ENCODE measurements around the gene TBC1D22A. TPM values are rescaled to one million over a fixed set of nuclear protein-coding genes. Genes with fewer than 3 reads are reported as not detected.

The TBC1D22A gene
- polyA plus RNA-seq, 1 donor from 2014 or later = 9.3 TPM

DNA sequence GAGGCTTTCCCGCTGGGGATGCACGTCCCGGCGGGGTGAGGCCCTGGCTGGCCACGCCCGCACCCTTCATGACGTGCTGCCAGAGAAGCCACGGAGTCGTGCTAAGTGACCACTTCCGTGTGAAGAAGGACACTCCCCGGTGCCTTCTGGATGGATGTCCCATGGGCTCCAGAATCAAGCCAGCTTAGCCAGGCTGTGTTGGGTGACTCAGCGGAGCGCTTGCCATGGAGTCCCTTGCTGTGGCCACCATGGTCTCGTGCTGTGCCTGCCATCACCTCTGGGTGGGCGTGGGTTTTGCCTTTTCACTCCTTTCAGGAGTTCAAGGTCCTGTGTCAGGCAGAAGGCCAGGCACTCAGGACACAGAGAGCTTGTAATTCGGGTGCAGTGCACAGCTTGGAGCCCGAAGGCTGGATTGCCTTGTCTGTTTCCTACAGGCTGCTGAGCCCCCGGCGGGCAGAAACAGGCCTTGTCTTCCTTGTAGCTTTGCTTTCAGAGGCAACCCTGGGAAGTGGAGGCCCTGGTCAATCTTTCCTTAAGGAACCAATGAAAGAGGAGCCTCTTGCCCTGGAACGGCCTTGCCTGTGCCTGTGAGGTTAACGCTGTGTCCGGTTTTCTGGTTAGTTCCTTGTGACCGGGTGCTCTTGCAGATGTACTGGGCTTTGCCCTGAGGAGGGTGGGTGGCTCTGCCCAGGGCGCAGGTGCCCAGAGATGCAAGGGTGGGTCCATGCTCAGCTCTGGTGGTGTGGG is 268.6 kb downstream of the TBC1D22A start:
- no peak overlapping the region for H3K4me3 ChIP-seq (ENCODE audit: low read length)
- no peaks in the 10 kb centered on the region for H3K9me3 ChIP-seq (ENCODE audit: low read length)
- no peaks in the 10 kb centered on the region for H4K20me1 ChIP-seq (ENCODE audit: insufficient read depth)
- H3K36me3 ChIP-seq (ENCODE audit: insufficient read depth, low read length) = no peaks in the 10 kb centered on the region
- TF ChIP-seq MXI1 (conservative IDR thresholded peaks at IDR 0.05; ENCODE audit: poor library complexity, severe bottlenecking) (no peak), CTCF (IDR thresholded peaks at IDR 0.05; ENCODE audit: poor library complexity, severe bottlenecking) (no peak), RAD21 (conservative IDR thresholded peaks at IDR 0.05) (no peak), EZH2 (IDR thresholded peaks at IDR 0.05; ENCODE audit: borderline replicate concordance, insufficient read depth, low read length, poor library complexity, severe bottlenecking) (no peak), EP300 (conservative IDR thresholded peaks at IDR 0.05; ENCODE audit: poor library complexity, severe bottlenecking) (no peak), POLR2AphosphoS5 (IDR thresholded peaks at IDR 0.05) (no peak), SMC3 (conservative IDR thresholded peaks at IDR 0.05; ENCODE audit: poor library complexity) (no peak), TAF1 (IDR thresholded peaks at IDR 0.05; ENCODE audit: low read depth) (no peak)
- TF ChIP-seq, protein P1, sequence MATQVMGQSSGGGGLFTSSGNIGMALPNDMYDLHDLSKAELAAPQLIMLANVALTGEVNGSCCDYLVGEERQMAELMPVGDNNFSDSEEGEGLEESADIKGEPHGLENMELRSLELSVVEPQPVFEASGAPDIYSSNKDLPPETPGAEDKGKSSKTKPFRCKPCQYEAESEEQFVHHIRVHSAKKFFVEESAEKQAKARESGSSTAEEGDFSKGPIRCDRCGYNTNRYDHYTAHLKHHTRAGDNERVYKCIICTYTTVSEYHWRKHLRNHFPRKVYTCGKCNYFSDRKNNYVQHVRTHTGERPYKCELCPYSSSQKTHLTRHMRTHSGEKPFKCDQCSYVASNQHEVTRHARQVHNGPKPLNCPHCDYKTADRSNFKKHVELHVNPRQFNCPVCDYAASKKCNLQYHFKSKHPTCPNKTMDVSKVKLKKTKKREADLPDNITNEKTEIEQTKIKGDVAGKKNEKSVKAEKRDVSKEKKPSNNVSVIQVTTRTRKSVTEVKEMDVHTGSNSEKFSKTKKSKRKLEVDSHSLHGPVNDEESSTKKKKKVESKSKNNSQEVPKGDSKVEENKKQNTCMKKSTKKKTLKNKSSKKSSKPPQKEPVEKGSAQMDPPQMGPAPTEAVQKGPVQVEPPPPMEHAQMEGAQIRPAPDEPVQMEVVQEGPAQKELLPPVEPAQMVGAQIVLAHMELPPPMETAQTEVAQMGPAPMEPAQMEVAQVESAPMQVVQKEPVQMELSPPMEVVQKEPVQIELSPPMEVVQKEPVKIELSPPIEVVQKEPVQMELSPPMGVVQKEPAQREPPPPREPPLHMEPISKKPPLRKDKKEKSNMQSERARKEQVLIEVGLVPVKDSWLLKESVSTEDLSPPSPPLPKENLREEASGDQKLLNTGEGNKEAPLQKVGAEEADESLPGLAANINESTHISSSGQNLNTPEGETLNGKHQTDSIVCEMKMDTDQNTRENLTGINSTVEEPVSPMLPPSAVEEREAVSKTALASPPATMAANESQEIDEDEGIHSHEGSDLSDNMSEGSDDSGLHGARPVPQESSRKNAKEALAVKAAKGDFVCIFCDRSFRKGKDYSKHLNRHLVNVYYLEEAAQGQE (IDR thresholded peaks at IDR 0.05; ENCODE audit: borderline replicate concordance) = no peak
- H3K79me2 ChIP-seq (replicated peaks; ENCODE audit: insufficient read depth, low read length) = no peaks in the 10 kb centered on the region
- no peak overlapping the region for H2AFZ ChIP-seq (ENCODE audit: low read depth, low read length)
- no peaks in the 10 kb centered on the region for H3K27me3 ChIP-seq (ENCODE audit: insufficient read depth, low read depth, low read length)
- H3K9me2 ChIP-seq (ENCODE audit: insufficient read depth, low read length) = no peaks in the 10 kb centered on the region
- peak overlapping the region; percentile 60 for H3K27ac ChIP-seq (ENCODE audit: low read length)
- no peak overlapping the region for H3K4me2 ChIP-seq (ENCODE audit: low read length)
- H3F3A ChIP-seq (ENCODE audit: insufficient read depth, low read length, poor library complexity, severe bottlenecking) = no peaks in the 10 kb centered on the region
- H3K9ac ChIP-seq (ENCODE audit: low read length) = no peak overlapping the region

- no peak overlapping the region for H3K27ac ChIP-seq (ENCODE audit: low read length)
- no peak overlapping the region for H3K4me2 ChIP-seq (ENCODE audit: low read length)
- TF ChIP-seq EZH2 (IDR thresholded peaks at IDR 0.05; ENCODE audit: borderline replicate concordance, insufficient read depth, low read length, poor library complexity, severe bottlenecking) = no peak
- TF ChIP-seq MXI1 (conservative IDR thresholded peaks at IDR 0.05; ENCODE audit: poor library complexity, severe bottlenecking) = no peak
- no peak overlapping the region for H2AFZ ChIP-seq (ENCODE audit: low read depth, low read length)
- no peaks in the 10 kb centered on the region for H4K20me1 ChIP-seq (ENCODE audit: insufficient read depth)
- H3K79me2 ChIP-seq (replicated peaks; ENCODE audit: insufficient read depth, low read length) = no peaks in the 10 kb centered on the region
- H3K9me3 ChIP-seq (ENCODE audit: low read length) = no peaks in the 10 kb centered on the region
- H3F3A ChIP-seq (ENCODE audit: insufficient read depth, low read length, poor library complexity, severe bottlenecking) = no peaks in the 10 kb centered on the region
- no peak overlapping the region for H3K9ac ChIP-seq (ENCODE audit: low read length)
- no peaks in the 10 kb centered on the region for H3K27me3 ChIP-seq (ENCODE audit: insufficient read depth, low read depth, low read length)
- H3K36me3 ChIP-seq (ENCODE audit: insufficient read depth, low read length) = no peaks in the 10 kb centered on the region
- no peak overlapping the region for H3K4me3 ChIP-seq (ENCODE audit: low read length)
- no peaks in the 10 kb centered on the region for H3K9me2 ChIP-seq (ENCODE audit: insufficient read depth, low read length)
These were observed 269.1 kb downstream of the TBC1D22A start for GRCh38 chr22:47031628-47031915.
